Upper lobe of left lung (tissue), 4 donors: Measurements from ENCODE around the gene RAD23B.

Source experiments
- POLR2A ChIP-seq, 4 donors: fragments of 450-650 bp; IDR thresholded peaks; one replicate each; pipeline ENCODE4 v1.5.1; 2016 to 2017; ENCODE audit warnings: antibody characterized with exemption in 4 of 4, mild to moderate bottlenecking in 2 of 4
- TF ChIP-seq, protein P1 (sequence below), 6 experiments: fragments of 450-650 bp in 4 of 6; fragments of 200-600 bp in 2 of 6; sonication (generic) in 2 of 6; IDR thresholded peaks; one replicate each; pipeline ENCODE4 v1.5.1; 2016 to 2019; ENCODE audit warnings: antibody characterized with exemption in 6 of 6

DNA sequence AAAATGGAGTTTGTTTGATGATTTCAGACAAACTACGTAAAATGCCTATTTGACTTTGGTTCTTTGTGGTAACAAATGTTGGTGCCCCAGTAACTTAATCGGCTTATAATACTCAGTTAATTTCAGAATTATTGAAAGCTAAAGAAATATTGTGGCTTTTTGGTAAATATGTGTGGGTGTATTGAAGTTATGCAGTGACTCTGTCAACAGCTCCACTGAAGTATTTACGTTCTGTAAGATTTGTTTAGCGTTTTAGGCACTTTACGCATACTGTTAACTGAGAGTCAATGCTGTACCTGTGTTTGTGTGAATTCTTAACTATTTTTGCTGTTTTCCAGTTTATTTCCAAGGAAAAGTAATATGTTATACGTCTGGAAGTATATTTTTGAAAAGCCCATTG lies 2.2 kb downstream of the RAD23B start:
- TF ChIP-seq, protein P1, sequence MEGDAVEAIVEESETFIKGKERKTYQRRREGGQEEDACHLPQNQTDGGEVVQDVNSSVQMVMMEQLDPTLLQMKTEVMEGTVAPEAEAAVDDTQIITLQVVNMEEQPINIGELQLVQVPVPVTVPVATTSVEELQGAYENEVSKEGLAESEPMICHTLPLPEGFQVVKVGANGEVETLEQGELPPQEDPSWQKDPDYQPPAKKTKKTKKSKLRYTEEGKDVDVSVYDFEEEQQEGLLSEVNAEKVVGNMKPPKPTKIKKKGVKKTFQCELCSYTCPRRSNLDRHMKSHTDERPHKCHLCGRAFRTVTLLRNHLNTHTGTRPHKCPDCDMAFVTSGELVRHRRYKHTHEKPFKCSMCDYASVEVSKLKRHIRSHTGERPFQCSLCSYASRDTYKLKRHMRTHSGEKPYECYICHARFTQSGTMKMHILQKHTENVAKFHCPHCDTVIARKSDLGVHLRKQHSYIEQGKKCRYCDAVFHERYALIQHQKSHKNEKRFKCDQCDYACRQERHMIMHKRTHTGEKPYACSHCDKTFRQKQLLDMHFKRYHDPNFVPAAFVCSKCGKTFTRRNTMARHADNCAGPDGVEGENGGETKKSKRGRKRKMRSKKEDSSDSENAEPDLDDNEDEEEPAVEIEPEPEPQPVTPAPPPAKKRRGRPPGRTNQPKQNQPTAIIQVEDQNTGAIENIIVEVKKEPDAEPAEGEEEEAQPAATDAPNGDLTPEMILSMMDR (IDR thresholded peaks at IDR 0.05) = no peak
- TF ChIP-seq POLR2A (IDR thresholded peaks at IDR 0.05) = no peak
